Erythroblast (primary cell): Measurements from ENCODE around the gene IL22RA2.

Experiments
- GATA1 ChIP-seq: IDR thresholded peaks from 2 replicates; pipeline ENCODE4 v1.6.1; 2011; ENCODE audit warnings: low read depth, mild to moderate bottlenecking, control low read depth, low read length, moderate library complexity
- POLR2A ChIP-seq: IDR thresholded peaks from 2 replicates; pipeline ENCODE4 v1.6.1; 2011; ENCODE audit warnings: mild to moderate bottlenecking, low read length

GRCh38 chr6:137173501-137173900 is at the start of gene IL22RA2:
- TF ChIP-seq POLR2A, result no peak
- TF ChIP-seq GATA1, result no peak
